ENCODE measurements around the gene ZNF341.
"Not testable (repeated sequence)": the region's sequence is repeated elsewhere in the genome, so short reads cannot be mapped to it uniquely, and the experiment has no call there.

ZNF341 gene

GRCh38 chr20:33753143-33753542 lies 21.3 kb downstream of the ZNF341 start:
- TF ChIP-seq CTCF (IDR thresholded peaks at IDR 0.05; ENCODE audit: low read depth, low read length, missing control alignments): no peak
- in situ Hi-C loops (cut with HindIII; ENCODE audit: low pct_ligation_motif_present, low sequenced_read_pairs): no loop called here
- no peak for DNase-seq
- Histone ChIP-seq H3K4me3 (ENCODE audit: low read depth, low read length) (no peak overlapping the region), H3K27me3 (replicated peaks) (no peaks in the 10 kb centered on the region), H3K27ac (no peak overlapping the region), H3K36me3 (replicated peaks) (peaks cover 13% of the 10 kb centered on the region)

GRCh38 chr20:33753763-33754162 lies 22.0 kb downstream of the ZNF341 start:
- in situ Hi-C loops (cut with HindIII; ENCODE audit: low pct_ligation_motif_present, low sequenced_read_pairs): no loop called here

GRCh38 chr20:33755936-33756490 lies 24.2 kb downstream of the ZNF341 start:
- peaks cover 13% of the 10 kb centered on the region for H3K36me3 ChIP-seq (replicated peaks)
- in situ Hi-C loops (cut with HindIII; ENCODE audit: low pct_ligation_motif_present, low sequenced_read_pairs); DNase-seq: not testable (repeated sequence)

More at GRCh38 chr20:33753763-33754162, 22.0 kb downstream of the ZNF341 start:
- no peak for TF ChIP-seq CTCF (IDR thresholded peaks at IDR 0.05; ENCODE audit: low read depth, low read length, missing control alignments)
- H3K4me3 ChIP-seq (ENCODE audit: low read depth, low read length): no peak overlapping the region
- peaks cover 13% of the 10 kb centered on the region for H3K36me3 ChIP-seq (replicated peaks)
- no peaks in the 10 kb centered on the region for H3K27me3 ChIP-seq (replicated peaks)
- peak; percentile 53 for DNase-seq
- H3K27ac ChIP-seq: no peak overlapping the region

DNA sequence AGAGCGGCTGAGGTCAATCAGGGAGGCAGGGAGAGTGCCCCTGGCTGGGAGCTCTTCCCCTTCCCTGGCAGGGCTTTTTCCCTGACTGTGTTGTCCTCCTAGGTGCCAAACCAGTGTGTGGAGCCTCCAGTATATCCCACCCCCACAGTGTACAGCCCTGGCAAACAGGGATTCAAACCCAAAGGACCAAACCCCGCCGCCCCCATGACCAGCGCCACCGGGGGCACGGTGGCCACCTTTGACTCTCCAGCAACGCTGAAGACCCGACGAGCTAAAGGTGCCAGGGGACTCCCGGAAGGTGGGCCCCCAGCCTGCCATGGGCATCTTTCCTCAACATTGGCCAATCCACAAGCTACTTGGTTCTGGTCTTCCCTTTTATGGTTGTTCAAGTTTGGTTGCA lies 25.2 kb downstream of the ZNF341 start:
- in situ Hi-C loops (cut with HindIII; ENCODE audit: low pct_ligation_motif_present, low sequenced_read_pairs): no loop called here
- Histone ChIP-seq H3K27me3 (replicated peaks) (no peaks in the 10 kb centered on the region), H3K27ac (no peak overlapping the region), H3K4me3 (ENCODE audit: low read depth, low read length) (no peak overlapping the region), H3K36me3 (replicated peaks) (peaks cover 13% of the 10 kb centered on the region)
- no peak for DNase-seq
- no peak for TF ChIP-seq CTCF (IDR thresholded peaks at IDR 0.05; ENCODE audit: low read depth, low read length, missing control alignments)

More at GRCh38 chr20:33755936-33756490, 24.2 kb downstream of the ZNF341 start:
- not testable (repeated sequence) for H3K27me3 ChIP-seq (replicated peaks); H3K27ac ChIP-seq; H3K4me3 ChIP-seq (ENCODE audit: low read depth, low read length)

DNA sequence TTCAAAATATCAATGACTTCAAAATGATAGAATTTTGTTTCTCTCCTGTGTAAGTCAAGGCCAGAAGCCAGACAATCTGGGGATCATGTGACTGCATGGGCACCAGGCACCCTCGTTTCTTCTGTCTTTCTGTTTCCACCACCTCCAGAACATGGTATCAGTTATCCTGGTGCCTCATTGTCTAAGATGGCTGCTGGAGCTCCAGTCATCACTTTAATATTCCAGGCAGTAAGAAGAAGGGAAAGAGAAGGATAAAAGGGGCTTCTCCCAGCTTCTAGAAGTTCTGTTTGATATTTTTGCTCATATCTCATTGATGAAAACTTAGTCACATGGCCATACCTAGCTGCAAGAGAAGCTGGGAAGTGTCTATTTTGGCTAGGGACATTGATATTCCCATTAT lies 25.7 kb downstream of the ZNF341 start:
- TF ChIP-seq CTCF (IDR thresholded peaks at IDR 0.05; ENCODE audit: low read depth, low read length, missing control alignments): no peak
- DNase-seq: no peak
- Histone ChIP-seq H3K36me3 (replicated peaks) (peaks cover 13% of the 10 kb centered on the region), H3K27me3 (replicated peaks) (no peaks in the 10 kb centered on the region), H3K4me3 (ENCODE audit: low read depth, low read length) (no peak overlapping the region), H3K27ac (no peak overlapping the region)
- in situ Hi-C loops (cut with HindIII; ENCODE audit: low pct_ligation_motif_present, low sequenced_read_pairs): no loop called here

DNA sequence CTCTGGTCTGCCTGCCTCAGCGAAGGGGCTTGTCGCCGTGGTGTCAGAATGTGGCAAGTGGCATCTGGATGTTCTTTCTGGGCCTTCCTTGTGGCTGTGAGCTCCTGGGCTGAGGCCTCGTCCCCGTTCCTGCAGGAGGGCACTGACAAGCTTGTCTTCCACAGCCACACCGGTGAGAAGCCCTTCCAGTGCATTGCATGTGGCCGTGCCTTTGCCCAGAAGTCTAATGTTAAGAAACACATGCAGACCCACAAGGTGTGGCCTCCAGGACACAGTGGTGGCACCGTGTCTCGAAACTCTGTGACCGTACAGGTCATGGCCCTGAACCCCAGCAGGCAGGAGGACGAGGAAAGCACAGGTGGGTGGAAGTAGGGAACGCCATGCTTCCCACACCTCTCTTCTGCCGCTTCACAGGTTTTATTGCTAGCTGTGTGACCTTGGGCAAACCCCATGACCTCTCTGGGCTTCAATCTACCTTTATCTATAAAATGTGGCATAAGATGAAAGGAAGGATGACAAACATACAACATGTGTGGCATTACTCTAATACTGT lies 30.0 kb downstream of the ZNF341 start:
- no peak overlapping the region for H3K27ac ChIP-seq
- H3K36me3 ChIP-seq (replicated peaks): peaks cover 4% of the 10 kb centered on the region
- in situ Hi-C loops (cut with HindIII; ENCODE audit: low pct_ligation_motif_present, low sequenced_read_pairs): no loop called here
- H3K4me3 ChIP-seq (ENCODE audit: low read depth, low read length): no peak overlapping the region
- no peak for DNase-seq
- no peaks in the 10 kb centered on the region for H3K27me3 ChIP-seq (replicated peaks)
- TF ChIP-seq CTCF (IDR thresholded peaks at IDR 0.05; ENCODE audit: low read depth, low read length, missing control alignments): no peak

Measured in brain microvascular endothelial cell (primary cell).